Left ventricle myocardium superior (tissue), 1 donor: ENCODE measurements around the gene ECSIT. TPM values are rescaled to one million over a fixed set of nuclear protein-coding genes. Genes with fewer than 3 reads are reported as not detected.

Experiments
- ATAC-seq: fragments of 200-7000 bp; cut with Tn5 transposase; one replicate; pipeline ENCODE4 v1.9.1; 2020; ENCODE audit warnings: mild to moderate bottlenecking, moderate library complexity
- DNase-seq: peaks from one replicate; pipeline ENCODE4 v3.0.0-alpha.2; 2020
- intact Hi-C: fragments of 100-400 bp; cut with micrococcal nuclease; formaldehyde crosslinking; loops from one replicate; pipeline ENCODE4 v1.11.0; 2022
- total RNA-seq: library from RNA; stranded (reverse); fragmentation: NEBNext Ultra II Directional; extraction: Animal tissue kit (Norgen Biotek cat#: 25700); gene quantifications from one replicate; pipeline ENCODE4 v1.2.1, GENCODE V29; 2021
- donor health status: DM: no; HTN: yes; CAD: no; lungs with severe emphysema.

Gene ECSIT
- total RNA-seq, 1 donor from 2014 or later: 180 TPM

DNA sequence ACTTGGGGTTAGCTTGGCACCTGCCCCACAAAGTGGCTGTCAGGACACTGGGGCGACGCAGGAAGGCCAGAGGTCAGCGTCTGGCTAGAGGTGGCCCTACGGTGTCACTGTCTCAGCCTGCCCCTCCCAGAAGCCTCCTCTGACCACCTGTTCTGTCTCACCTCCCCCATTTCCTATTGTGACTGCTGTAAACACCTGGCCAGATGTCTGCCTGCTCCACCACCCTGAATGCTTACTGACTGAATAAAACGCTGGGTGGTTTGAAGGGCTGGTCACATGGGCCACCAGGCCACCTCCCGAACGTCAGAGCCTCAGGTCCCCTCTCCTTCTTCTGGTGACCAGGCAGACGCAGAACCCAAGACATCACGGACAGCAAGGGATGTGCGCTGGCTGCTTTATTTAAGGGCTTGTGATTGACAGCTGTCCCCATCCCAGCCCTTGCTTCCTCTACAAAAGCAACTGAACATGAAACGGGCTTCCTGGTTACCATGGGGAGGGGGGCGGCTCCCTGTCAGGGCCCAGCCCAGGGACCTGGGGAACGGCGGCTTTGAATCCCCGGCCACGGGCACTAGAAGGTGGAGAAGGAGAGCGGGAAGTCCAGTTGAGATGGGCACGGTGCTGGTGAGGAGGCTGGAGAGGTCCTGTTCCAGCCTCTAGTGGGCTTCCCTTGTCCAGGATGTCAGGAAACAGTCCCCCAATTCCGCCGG lies 23.9 kb upstream of the ECSIT start:
- ATAC-seq: no peak
- intact Hi-C loops: no loop called here

GRCh38 chr19:11551603-11552235 lies 22.8 kb upstream of the ECSIT start:
- intact Hi-C loops: no loop called here
- DNase-seq (no peak), ATAC-seq (peak; percentile 39)

More for the DNA sequence above, 23.9 kb upstream of the ECSIT start:
- DNase-seq: no peak

DNA sequence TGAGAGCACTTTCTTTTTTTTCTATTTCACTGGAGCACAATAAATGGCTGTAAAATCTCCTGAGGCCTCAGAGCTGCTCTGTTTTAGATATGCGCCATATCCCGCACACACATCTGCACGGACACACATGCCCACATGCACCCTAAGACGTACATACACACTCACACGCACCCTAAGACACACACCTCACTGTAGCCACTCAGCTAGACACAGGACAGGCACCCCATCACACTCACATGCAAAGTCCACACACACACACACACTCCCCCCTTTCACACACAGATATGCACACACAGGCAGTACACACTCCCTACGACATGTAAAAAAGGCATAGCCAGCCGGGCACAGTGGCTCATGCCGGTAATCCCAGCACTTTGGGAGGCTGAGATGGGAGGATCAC lies 21.3 kb upstream of the ECSIT start:
- DNase-seq: no peak
- intact Hi-C loops: no loop called here
- no peak for ATAC-seq

DNA sequence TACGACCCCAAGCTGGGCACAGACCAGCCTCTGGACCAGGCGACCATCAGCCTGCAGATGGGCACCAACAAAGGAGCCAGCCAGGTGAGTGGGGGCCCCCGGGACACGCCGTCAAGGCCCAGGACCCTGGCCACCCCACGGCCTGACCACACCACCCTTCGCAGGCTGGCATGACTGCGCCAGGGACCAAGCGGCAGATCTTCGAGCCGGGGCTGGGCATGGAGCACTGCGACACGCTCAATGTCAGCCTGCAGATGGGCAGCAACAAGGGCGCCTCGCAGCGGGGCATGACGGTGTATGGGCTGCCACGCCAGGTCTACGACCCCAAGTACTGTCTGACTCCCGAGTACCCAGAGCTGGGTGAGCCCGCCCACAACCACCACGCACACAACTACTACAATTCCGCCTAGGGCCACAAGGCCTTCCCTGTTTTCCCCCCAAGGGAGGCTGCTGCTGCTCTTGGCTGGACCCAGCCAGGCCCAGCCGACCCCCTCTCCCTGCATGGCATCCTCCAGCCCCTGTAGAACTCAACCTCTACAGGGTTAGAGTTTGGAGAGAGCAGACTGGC lies 20.5 kb upstream of the ECSIT start:
- DNase-seq: no peak
- no peak for ATAC-seq
- intact Hi-C loops: no loop called here

DNA sequence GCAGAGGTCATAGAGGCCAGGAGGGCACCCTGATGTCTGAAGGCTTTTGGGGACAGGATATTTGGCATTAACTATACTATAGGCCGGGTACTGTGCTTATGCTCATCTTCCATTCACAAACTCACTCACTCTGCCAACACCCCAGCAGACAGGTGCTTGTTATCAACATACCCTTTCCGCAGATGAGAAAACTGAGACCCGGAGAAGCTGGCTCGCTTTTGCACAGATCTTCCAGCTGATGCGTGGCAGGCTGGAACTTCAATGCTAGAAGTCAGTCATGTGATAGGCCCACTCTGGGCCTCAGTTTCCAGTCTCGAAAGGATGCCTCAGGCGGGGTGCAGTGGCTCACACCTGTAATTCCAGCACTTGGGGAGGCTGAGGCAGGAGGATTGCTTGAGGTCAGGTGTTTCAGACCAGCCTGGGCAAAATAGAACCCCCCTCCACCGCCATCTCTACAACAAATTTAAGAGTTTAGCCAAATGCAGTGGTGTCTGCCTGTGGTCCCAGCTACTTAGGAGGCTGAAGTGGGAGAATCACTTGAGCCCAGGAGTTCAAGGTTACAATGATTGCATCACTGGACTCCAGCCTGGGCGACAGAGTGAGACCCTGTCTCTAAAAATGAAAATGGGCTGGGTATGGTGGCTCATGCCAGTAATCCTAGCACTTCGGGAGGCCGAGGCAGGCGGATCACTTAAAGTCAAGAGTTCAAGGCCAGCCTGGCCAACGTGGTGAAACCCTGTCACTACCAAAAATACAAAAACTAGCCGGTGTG lies 19.2 kb upstream of the ECSIT start:
- ATAC-seq (no peak), DNase-seq (no peak)
- intact Hi-C loops: no loop called here

- intact Hi-C loops: no loop called here
- ATAC-seq: no peak
- no peak for DNase-seq
These were observed 12.3 kb upstream of the ECSIT start for GRCh38 chr19:11541238-11541637.

DNA sequence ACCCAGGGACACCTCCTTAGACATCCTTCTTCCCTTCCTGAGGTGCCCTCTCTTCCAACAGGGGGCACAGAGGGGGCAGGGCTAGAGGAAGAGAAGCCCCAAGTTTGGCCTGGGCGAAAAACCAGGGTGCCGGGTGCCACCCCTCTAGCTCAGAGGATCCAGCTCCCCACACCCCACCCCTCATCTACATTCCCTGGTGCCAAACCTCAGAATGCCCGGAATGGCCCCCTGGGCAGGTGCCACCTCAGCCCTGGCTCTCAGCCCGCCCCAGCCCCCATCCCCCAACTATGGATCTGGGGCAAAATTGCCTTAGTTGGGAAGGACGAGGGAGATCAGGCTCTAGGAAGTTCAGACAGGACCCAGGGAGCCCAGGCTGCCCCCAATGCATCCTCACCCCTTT lies 11.7 kb upstream of the ECSIT start:
- ATAC-seq (no peak), DNase-seq (no peak)
- intact Hi-C loops: no loop called here

GRCh38 chr19:11539495-11540365 lies 10.8 kb upstream of the ECSIT start:
- peak; percentile 60 for DNase-seq
- peak; percentile 61 for ATAC-seq
- intact Hi-C loops: no loop called here

DNA sequence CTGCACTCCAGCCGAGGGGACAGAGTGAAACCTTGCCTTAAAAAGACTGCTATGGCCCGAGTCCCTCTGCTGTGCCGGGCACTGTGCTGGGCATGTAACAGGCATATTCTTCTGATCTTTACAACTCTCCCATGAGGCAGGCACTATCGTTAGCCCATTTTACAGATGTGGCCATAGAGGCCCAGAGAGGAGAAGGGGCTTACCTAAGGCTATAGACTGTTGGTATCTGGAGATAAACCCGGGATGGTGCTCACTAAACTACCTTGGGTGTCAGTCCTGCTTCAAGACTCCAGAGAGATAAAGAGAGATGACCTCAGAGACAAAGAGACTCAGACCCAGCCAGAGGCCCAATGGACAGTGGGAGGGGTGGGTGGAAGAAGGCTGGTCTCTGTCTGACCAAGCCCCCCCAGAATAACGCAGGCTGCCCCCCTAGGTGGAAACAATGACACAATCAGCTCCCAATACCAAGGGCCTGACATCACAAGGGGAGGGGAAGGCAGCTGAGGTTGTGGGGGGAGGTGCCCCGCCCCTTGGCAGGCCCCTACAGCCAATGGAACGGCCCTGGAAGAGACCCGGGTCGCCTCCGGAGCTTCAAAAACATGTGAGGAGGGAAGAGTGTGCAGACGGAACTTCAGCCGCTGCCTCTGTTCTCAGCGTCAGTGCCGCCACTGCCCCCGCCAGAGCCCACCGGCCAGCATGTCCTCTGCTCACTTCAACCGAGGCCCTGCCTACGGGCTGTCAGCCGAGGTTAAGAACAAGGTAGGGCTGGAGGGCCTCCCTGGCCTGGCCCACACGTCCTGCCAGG lies 9.5 kb upstream of the ECSIT start, which contains the start of gene CNN1:
Gene CNN1 (plus strand): TSS at position 620 of the 805 bp plus-strand sequence. CDS start 77 bp downstream, at position 697.
- intact Hi-C loops: no loop called here
- DNase-seq: peak; percentile 72
- ATAC-seq: peak; percentile 67

DNA sequence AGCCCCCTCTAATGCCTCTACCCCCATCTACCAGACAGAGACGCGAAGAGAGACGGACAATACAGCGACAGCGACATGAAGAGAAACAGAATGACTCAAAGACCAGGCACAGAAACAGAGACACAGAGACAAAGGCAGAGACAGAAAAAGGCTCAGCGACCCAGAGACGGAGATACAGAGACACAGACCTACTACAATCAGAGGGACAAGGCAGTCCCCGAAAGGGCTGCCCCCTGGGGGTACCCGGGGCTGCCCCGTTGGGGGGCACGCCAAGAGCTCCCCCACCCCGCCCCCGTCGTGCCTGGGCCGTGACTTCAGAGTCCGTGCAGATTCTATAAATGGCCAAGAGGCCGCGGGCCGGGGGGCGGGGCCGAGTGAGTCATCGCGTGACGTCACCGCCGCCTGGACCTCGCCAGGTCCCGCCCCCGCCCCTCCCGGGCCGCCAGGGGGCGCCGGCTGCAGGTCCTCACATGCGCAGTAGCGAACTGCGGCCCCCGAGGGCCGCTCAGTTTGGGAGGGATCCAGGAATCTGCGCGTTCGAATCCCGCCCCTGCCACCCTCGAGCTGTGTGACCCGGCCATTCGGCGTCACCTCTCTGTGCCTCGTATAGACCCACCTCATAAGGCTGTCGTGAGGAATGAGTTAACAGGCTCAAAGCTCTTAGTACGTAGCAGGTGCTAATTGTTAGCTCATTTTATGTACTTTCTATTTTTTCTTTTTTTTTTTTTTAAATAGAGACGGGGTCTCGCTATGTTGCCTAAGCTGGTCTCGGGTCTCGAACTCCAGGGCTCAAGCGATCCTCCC lies 7.1 kb upstream of the ECSIT start:
- intact Hi-C loops: no loop called here
- ATAC-seq (peak; percentile 83), DNase-seq (peak; percentile 96)

- intact Hi-C loops: no loop called here
- DNase-seq (no peak), ATAC-seq (no peak)
These were observed 6.0 kb upstream of the ECSIT start for GRCh38 chr19:11534948-11535347.

GRCh38 chr19:11534538-11534937 lies 5.6 kb upstream of the ECSIT start:
- ATAC-seq: no peak
- intact Hi-C loops: no loop called here
- no peak for DNase-seq

DNA sequence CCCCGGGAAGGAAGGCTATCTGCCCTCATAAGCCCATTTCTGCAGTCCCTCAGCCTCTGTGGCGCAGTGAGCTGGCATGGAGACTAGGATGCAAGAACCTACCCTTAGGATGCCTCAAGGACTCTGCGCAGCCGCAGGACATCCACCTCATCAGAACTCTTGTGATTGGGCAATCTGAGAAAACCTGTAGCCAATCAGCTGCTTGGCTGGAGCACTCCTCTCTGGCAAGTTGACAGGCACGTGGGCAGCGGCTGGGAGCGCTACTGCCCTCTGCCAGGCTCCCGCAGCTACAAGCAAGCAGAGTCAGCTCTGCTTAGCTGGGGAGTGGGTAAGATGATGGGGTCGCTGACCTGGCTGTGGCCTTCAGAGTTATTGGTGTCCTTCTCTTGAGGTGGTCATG lies 1.5 kb upstream of the ECSIT start:
- peak; percentile 54 for ATAC-seq
- peak; percentile 83 for DNase-seq
- intact Hi-C loops: no loop called here

- intact Hi-C loops: no loop called here
- ATAC-seq: no peak
- DNase-seq: no peak
These were observed 9.8 kb downstream of the ECSIT start for GRCh38 chr19:11519138-11519537.

GRCh38 chr19:11513946-11514345 lies 15.0 kb downstream of the ECSIT start:
- DNase-seq (no peak), ATAC-seq (no peak)
- intact Hi-C loops: no loop called here

- DNase-seq (no peak), ATAC-seq (no peak)
- intact Hi-C loops: no loop called here
These were observed 18.5 kb downstream of the ECSIT start for GRCh38 chr19:11510444-11510843.

DNA sequence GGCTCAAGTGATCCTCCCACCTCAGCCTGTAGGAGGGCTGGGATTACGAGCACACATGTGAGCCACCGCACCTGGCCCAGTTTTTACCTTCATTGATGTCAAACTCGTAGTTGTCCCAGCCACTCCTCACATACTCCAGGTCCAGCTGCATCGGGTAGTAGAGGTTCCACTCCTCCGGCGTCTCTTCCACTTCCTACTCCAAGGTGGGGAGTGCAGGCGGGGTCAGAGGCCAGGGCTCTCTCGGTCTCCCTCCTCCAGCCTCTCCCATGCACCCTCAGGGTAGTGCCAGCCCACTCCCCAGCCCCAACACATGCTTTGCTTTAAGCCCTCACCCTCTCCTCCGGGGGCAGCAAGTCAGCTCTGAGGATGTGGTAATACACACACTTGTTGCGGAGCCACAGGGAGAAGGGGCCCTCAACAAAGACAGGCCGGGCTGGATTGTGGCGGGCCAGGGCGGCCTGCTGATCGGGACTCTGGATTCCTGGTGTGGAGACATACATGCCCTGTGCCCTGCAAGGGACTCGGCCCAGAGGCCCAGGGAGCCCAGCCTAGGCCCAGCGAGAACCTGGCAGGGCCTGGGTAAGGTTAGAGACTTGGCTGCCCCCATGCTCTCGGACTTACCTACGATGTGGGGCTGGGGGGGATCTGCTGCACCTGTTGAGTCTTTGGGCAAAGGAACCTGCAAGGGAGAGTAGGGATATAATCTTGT lies 21.4 kb downstream of the ECSIT start:
- DNase-seq (no peak), ATAC-seq (no peak)
- intact Hi-C loops: no loop called here
